Subcutaneous abdominal adipose tissue (tissue), 5 donors: ENCODE results near the gene MMP23B.

ENCODE experiments used
- H3K27ac ChIP-seq: one replicate; pipeline ENCODE4 v1.7.0; 2013; ENCODE audit warnings: low read depth, mild to moderate bottlenecking, inconsistent platforms, low read length, moderate library complexity
- H3K27me3 ChIP-seq, 5 donors: one replicate each; pipeline ENCODE4 v1.7.0; 2013; ENCODE audit warnings: low read length in 5 of 5, inconsistent platforms in 1 of 5; ENCODE audit not compliant: control insufficient read depth in 5 of 5, insufficient read depth in 4 of 5
- H3K36me3 ChIP-seq, 5 donors: one replicate each; pipeline ENCODE4 v1.7.0; 2013; ENCODE audit warnings: low read length in 5 of 5; ENCODE audit not compliant: control insufficient read depth in 5 of 5, insufficient read depth in 5 of 5
- H3K4me1 ChIP-seq, 5 donors: one replicate each; pipeline ENCODE4 v1.7.0; 2013; ENCODE audit warnings: low read length in 5 of 5, mild to moderate bottlenecking in 3 of 5, moderate library complexity in 1 of 5; ENCODE audit not compliant: control insufficient read depth in 5 of 5, insufficient read depth in 5 of 5
- H3K4me3 ChIP-seq, 5 donors: one replicate each; pipeline ENCODE4 v1.7.0; 2013; ENCODE audit warnings: low read length in 5 of 5, low read depth in 1 of 5
- H3K9ac ChIP-seq, 5 donors: one replicate each; pipeline ENCODE4 v1.7.0; 2013; ENCODE audit warnings: low read length in 5 of 5, mild to moderate bottlenecking in 4 of 5, moderate library complexity in 3 of 5
- H3K9me3 ChIP-seq, 5 donors: one replicate each; pipeline ENCODE4 v1.7.0; 2013; ENCODE audit warnings: low read length in 5 of 5; ENCODE audit not compliant: control insufficient read depth in 5 of 5
- donor health status: healthy.
- donor health status: healthy.
- donor health status: healthy.
- donor health status: healthy.
- donor health status: healthy.

Gene MMP23B

GRCh38 chr1:1602968-1603506, 28.9 kb upstream of the MMP23B start:
- Histone ChIP-seq H3K27me3 (peaks cover 26 to 50% (median 37%) of the 10 kb centered on the region in 5 donors), H3K4me1 (peaks cover 0 to 22% (median 10%) of the 10 kb centered on the region in 5 donors), H3K36me3 (no peaks in the 10 kb centered on the region), H3K4me3 (no peak overlapping the region), H3K9me3 (no peaks in the 10 kb centered on the region), H3K9ac (no peak overlapping the region), H3K27ac (no peak overlapping the region)

- Histone ChIP-seq H3K27ac (no peak overlapping the region), H3K36me3 (no peaks in the 10 kb centered on the region), H3K9ac (no peak overlapping the region), H3K4me1 (peaks cover 0 to 21% (median 10%) of the 10 kb centered on the region in 5 donors), H3K27me3 (peaks cover 20 to 43% (median 31%) of the 10 kb centered on the region in 5 donors), H3K4me3 (no peak overlapping the region), H3K9me3 (no peaks in the 10 kb centered on the region)
Observed at GRCh38 chr1:1603671-1604373, 28.2 kb upstream of the MMP23B start.

- Histone ChIP-seq H3K4me1 (peaks cover 0 to 14% (median 6%) of the 10 kb centered on the region in 5 donors), H3K36me3 (no peaks in the 10 kb centered on the region), H3K9me3 (no peaks in the 10 kb centered on the region), H3K4me3 (no peak overlapping the region), H3K27ac (no peak overlapping the region), H3K9ac (no peak overlapping the region), H3K27me3 (peaks cover 14 to 37% (median 25%) of the 10 kb centered on the region in 5 donors)
Observed at GRCh38 chr1:1604374-1605033, 27.5 kb upstream of the MMP23B start.

- no peak overlapping the region for H3K27ac ChIP-seq
- peaks cover 14 to 37% (median 25%) of the 10 kb centered on the region in 5 donors for H3K27me3 ChIP-seq
- H3K9ac ChIP-seq = no peak overlapping the region
- H3K4me3 ChIP-seq = no peak overlapping the region
- peaks cover 0 to 14% (median 6%) of the 10 kb centered on the region in 5 donors for H3K4me1 ChIP-seq
- H3K36me3 ChIP-seq = no peaks in the 10 kb centered on the region
- no peaks in the 10 kb centered on the region for H3K9me3 ChIP-seq
Observed at GRCh38 chr1:1605034-1605591, 26.9 kb upstream of the MMP23B start.

GRCh38 chr1:1605724-1606123, 26.2 kb upstream of the MMP23B start:
- Histone ChIP-seq H3K27ac (no peak overlapping the region), H3K27me3 (peaks cover 11 to 32% (median 20%) of the 10 kb centered on the region in 5 donors), H3K9me3 (no peaks in the 10 kb centered on the region), H3K9ac (no peak overlapping the region), H3K4me1 (peaks cover 0 to 9% (median 0%) of the 10 kb centered on the region in 5 donors), H3K36me3 (no peaks in the 10 kb centered on the region), H3K4me3 (no peak overlapping the region)

- Histone ChIP-seq H3K36me3 (no peaks in the 10 kb centered on the region), H3K4me1 (peaks cover 2 to 11% (median 3%) of the 10 kb centered on the region in 5 donors), H3K9ac (no peak overlapping the region), H3K9me3 (no peaks in the 10 kb centered on the region), H3K4me3 (no peak overlapping the region), H3K27me3 (peaks cover 8 to 27% (median 15%) of the 10 kb centered on the region in 5 donors), H3K27ac (no peak overlapping the region)
Observed at GRCh38 chr1:1606232-1606631, 25.7 kb upstream of the MMP23B start.

GRCh38 chr1:1609822-1610485, 22.0 kb upstream of the MMP23B start:
- Histone ChIP-seq H3K27ac (no peak overlapping the region), H3K4me1 (peaks cover 10 to 30% (median 20%) of the 10 kb centered on the region in 5 donors)

GRCh38 chr1:1610796-1611195, 21.2 kb upstream of the MMP23B start:
- H3K36me3 ChIP-seq = no peaks in the 10 kb centered on the region
- H3K27me3 ChIP-seq = no peaks in the 10 kb centered on the region
- H3K9me3 ChIP-seq = no peaks in the 10 kb centered on the region
- H3K9ac ChIP-seq = no peak overlapping the region
- H3K27ac ChIP-seq = no peak overlapping the region
- H3K4me3 ChIP-seq = no peak overlapping the region
- H3K4me1 ChIP-seq = peaks cover 10 to 32% (median 20%) of the 10 kb centered on the region in 5 donors

More at GRCh38 chr1:1609822-1610485, 22.0 kb upstream of the MMP23B start:
- Histone ChIP-seq H3K9me3 (no peaks in the 10 kb centered on the region), H3K27me3 (peaks cover 0 to 2% (median 1%) of the 10 kb centered on the region in 5 donors), H3K36me3 (no peaks in the 10 kb centered on the region), H3K4me3 (no peak overlapping the region), H3K9ac (no peak overlapping the region)

GRCh38 chr1:1612104-1612400, 19.9 kb upstream of the MMP23B start:
- H3K27me3 ChIP-seq = no peaks in the 10 kb centered on the region
- H3K4me3 ChIP-seq = no peak overlapping the region
- H3K27ac ChIP-seq = no peak overlapping the region
- H3K36me3 ChIP-seq = no peaks in the 10 kb centered on the region
- H3K9me3 ChIP-seq = no peaks in the 10 kb centered on the region
- peaks cover 14 to 36% (median 29%) of the 10 kb centered on the region in 5 donors for H3K4me1 ChIP-seq
- no peak overlapping the region for H3K9ac ChIP-seq
